ENCODE results near the gene CCDC92B.
"Not testable (repeated sequence)": the region's sequence is repeated elsewhere in the genome, so short reads cannot be mapped to it uniquely, and the experiment has no call there.

The CCDC92B gene

DNA sequence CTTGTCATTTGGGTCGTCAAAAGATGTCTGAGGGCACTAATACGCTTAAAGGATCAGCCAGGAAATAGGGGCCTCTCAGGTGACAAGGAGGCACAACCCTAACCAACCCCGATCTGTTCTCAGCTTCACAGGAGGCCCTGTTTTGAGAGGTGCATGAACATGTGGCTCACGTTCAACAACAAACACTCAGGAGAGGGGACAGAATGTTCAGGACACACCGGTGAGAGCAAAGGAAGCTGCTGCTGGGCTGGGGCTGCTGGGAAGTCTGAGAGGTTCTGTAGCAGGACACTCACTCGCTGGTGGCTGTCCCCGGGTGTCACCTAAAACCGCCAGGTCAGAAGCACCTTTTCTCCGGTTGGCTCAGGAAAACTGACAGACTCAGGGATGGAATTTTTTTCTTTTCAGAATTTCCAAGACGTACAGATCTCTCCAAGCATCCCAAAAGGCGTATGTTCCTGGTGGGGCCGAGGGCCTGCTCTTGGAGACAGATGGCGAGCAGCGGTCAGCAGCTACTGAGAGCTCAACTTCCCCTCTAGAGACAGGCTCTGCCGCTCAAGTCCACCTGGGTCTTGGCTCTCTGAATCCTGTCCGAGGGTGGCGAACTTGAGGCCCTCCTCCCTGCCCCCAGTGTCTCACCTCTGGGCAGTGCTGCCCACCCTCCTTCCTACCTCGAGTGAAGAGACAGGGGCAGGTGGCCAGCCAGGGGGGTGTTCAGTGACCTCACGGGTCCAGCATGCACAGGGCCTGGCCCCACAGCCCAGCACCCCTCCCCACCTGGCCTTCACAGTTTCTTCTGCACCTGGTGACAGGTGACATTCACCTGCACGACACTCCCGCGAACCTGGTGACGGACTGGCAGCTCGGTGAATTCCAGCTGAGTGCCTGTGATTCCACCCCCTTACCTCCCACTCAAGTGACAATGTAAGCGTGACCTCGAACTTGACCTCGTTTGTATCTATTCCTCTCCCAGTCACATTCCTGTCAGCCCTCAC is 60.8 kb downstream of the CCDC92B start:
- no peak for DNase-seq

DNA sequence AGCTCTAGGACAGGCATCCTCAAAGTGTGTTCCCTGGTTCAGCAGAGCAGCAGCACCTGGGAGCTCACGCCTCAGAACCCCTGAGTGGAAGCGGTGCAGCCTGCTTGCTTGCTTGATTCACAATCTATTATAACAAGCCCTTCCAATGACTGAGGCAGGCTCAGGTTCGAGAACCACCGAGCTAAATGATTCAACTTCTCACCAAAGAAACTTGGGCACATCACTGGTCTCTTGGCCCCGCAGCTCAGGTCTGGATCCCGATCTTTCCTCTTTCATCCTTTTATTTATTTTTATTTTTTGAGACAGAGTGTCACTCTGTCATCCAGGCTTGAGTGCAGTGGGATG is 62.4 kb downstream of the CCDC92B start:
- DNase-seq, result no peak

DNA sequence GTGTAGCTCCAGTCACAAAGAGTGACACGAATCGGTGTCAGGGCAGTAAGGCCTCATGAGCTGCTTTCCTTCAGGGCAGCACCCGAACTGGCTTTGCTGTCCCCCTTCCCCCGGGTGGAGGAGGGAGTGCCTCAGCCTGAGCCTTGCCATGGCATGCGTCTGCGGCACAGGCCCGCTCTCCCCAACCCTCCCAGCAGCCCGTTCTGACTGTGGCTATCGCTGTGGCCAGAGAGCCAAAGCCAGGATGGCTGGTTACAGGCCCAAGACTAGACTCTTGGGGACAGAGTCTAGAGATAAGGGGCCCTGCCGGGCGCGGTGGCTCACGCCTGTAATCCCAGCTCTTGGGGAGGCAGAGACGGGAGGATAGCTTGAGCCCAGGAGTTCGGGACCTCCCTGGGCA is 63.8 kb downstream of the CCDC92B start:
- no peak for DNase-seq

DNA sequence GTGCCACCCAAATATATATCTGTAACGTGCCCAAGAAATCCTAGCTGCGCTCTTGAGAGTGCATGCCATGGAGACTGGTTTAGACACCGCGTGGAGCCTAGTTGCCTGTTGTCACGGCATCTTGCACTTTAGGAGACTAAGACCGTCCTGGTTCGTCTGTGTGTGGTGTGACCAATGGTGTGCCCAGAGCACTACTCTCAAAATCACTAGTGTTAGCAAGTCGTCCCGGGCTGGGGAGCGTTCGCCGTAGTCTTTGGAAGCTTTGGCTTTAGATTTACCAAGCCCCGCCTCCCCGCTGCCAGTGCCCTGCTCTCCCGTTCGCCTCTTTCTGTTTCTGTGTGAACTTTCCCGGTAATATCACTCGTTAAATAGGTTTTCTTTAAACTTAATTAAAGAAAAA is 64.9 kb downstream of the CCDC92B start:
- no peak for DNase-seq

DNA sequence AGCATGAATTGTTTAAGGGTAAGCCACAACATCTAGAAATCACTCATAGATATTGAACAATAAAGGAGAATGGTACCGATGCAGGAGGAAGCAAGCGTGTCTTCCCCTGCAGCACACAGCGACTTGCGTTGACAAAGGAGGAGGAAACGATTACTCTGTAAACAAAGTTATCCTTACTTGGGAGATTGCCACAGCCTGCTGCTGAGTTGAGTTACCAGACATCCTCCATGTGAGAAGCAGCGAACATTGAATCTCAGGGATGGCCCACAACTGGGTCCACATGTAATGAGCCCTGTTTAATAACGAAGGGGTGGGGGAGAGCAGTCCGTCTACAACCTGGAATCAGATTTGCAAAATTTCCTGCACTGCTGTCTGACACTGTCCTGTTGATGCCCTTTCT is 65.5 kb downstream of the CCDC92B start:
- no peak for DNase-seq

DNA sequence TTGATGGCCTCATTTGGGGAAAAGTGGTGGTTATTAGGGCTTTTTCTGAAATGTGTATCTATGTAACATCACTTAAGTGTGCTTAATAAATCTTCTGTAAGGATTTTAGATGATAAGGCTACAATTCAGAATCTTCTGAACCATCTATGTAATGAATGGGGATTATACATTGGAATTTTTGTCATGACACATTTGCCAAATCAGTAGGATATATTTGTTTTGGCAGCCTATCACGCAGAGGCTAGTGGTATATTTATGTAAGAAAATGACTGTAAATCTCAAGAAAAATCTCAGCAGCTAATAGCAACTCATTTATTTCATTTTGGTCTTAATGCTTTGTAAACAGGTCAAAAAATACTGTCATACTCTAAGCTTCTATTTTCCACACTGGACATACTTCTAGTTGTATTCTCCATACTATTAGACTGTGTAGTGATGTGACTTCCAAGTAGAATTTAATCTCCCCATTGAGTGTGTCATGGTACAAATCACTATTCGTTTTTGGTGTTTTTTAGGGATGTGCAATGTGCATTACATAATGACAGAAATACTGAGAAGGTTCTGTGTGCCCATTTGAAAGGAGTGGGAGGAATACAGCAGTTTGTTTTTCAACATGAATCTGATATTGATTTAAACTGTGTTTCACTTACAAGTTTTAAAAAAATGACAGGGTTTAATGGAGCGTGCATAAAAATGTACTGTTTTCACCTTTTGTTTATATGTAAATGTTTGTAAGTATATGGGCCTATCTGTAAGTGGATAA is 67.1 kb downstream of the CCDC92B start:
- no peak for DNase-seq

DNA sequence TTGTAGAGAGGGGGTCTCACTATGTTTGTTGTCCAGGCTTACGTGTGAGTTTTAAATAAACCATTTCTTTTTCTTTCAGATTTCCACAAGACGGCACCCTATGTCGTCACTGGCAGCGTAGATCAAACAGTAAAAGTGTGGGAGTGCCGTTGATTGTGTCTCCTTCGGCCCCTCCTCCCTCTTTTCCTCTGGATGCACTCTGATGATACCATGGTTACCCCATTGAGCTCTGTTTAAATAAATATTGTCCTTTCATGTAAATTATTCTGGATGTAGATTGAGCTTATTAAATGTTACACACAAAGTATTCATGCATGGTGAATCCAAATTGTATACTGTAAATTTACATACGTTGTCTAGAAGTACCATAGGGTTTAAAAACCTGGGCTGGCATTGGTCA is 67.8 kb downstream of the CCDC92B start:
- no peak for DNase-seq

DNA sequence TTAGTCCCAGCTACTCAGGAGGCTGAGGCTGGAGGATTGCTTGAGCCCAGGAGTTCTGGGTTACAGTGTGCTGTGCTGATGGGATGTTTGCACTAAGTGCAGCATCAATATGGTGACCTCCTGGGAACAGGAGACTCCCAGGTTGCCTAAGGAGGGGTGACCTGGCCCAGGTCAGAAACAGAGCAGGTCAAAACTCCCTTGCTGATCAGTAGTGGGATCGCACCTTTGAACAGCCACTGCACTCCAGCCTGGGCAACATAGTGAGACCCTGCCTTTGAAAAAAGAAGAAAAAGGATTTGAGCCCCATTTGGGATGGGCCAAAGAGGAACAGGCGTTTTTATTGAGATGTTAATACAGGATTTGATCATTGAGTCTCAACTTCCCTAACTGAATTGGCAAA is 68.5 kb downstream of the CCDC92B start:
- DNase-seq, result no peak

DNA sequence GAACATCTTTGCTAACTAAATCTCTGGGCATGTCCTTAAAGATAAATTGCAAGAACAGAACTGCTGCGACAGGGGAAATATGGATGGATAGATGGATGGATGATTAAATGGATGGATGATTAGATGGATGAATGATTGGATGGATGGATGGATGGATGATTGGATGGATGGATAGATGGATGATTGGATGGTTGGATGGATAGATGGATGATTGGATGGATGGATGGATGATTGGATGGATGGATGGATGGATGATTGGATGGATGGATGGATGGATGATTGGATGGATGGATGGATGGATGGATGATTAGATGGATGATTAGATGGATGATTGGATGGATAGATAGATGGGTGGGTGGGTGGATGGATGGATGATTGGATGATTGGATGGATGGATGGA is 70.2 kb downstream of the CCDC92B start:
- not testable (repeated sequence) for DNase-seq
